ENCODE results near the gene OTOP1.

Gene OTOP1

GRCh38 chr4:4270529-4270928 is 43.8 kb upstream of the OTOP1 start:
- no peak overlapping the region for H3K27ac ChIP-seq (ENCODE audit: low read depth, low read length, poor library complexity, severe bottlenecking)
- no peak overlapping the region for H3K4me3 ChIP-seq (ENCODE audit: low read depth, low read length, poor library complexity, severe bottlenecking)
- H3K36me3 ChIP-seq (ENCODE audit: insufficient read depth, low read length), result peaks cover 61% of the 10 kb centered on the region
- no peaks in the 10 kb centered on the region for H3K79me2 ChIP-seq (ENCODE audit: insufficient read depth, low read length)
- no peaks in the 10 kb centered on the region for H3F3A ChIP-seq (ENCODE audit: insufficient read depth, low read length)
- no peaks in the 10 kb centered on the region for H3K27me3 ChIP-seq (ENCODE audit: insufficient read depth, low read length)
- no peak for TF ChIP-seq CTCF (IDR thresholded peaks at IDR 0.05; ENCODE audit: low read length)
- no peak for TF ChIP-seq EZH2 (IDR thresholded peaks at IDR 0.05; ENCODE audit: borderline replicate concordance, low read length)
- H3K9ac ChIP-seq (ENCODE audit: low read length), result no peak overlapping the region
- H3K9me2 ChIP-seq (ENCODE audit: low read depth, low read length), result no peaks in the 10 kb centered on the region
- H3K4me2 ChIP-seq (ENCODE audit: low read length), result no peak overlapping the region
- H3K4me1 ChIP-seq (ENCODE audit: insufficient read depth, low read length, severe bottlenecking), result no peaks in the 10 kb centered on the region
- no peaks in the 10 kb centered on the region for H3K9me3 ChIP-seq (ENCODE audit: low read length)
- H2AFZ ChIP-seq (ENCODE audit: low read length), result no peak overlapping the region
- H4K20me1 ChIP-seq (ENCODE audit: insufficient read depth, low read length), result no peaks in the 10 kb centered on the region

- no peak overlapping the region for H2AFZ ChIP-seq (ENCODE audit: low read length)
- no peak overlapping the region for H3K4me3 ChIP-seq (ENCODE audit: low read depth, low read length, poor library complexity, severe bottlenecking)
- no peak overlapping the region for H3K4me2 ChIP-seq (ENCODE audit: low read length)
- no peaks in the 10 kb centered on the region for H3K4me1 ChIP-seq (ENCODE audit: insufficient read depth, low read length, severe bottlenecking)
- no peaks in the 10 kb centered on the region for H3K9me2 ChIP-seq (ENCODE audit: low read depth, low read length)
- no peaks in the 10 kb centered on the region for H4K20me1 ChIP-seq (ENCODE audit: insufficient read depth, low read length)
- no peaks in the 10 kb centered on the region for H3K79me2 ChIP-seq (ENCODE audit: insufficient read depth, low read length)
- H3K27ac ChIP-seq (ENCODE audit: low read depth, low read length, poor library complexity, severe bottlenecking), result no peak overlapping the region
- H3F3A ChIP-seq (ENCODE audit: insufficient read depth, low read length), result no peaks in the 10 kb centered on the region
- H3K9me3 ChIP-seq (ENCODE audit: low read length), result no peaks in the 10 kb centered on the region
- TF ChIP-seq EZH2 (IDR thresholded peaks at IDR 0.05; ENCODE audit: borderline replicate concordance, low read length) (no peak), CTCF (IDR thresholded peaks at IDR 0.05; ENCODE audit: low read length) (no peak)
- H3K27me3 ChIP-seq (ENCODE audit: insufficient read depth, low read length), result no peaks in the 10 kb centered on the region
- H3K36me3 ChIP-seq (ENCODE audit: insufficient read depth, low read length), result peaks cover 55% of the 10 kb centered on the region
- no peak overlapping the region for H3K9ac ChIP-seq (ENCODE audit: low read length)
Measured at GRCh38 chr4:4269856-4270255, 43.1 kb upstream of the OTOP1 start.

GRCh38 chr4:4269331-4269731 is 42.6 kb upstream of the OTOP1 start:
- H3K4me3 ChIP-seq (ENCODE audit: low read depth, low read length, poor library complexity, severe bottlenecking), result no peak overlapping the region
- H2AFZ ChIP-seq (ENCODE audit: low read length), result no peak overlapping the region
- no peaks in the 10 kb centered on the region for H3K9me3 ChIP-seq (ENCODE audit: low read length)
- H3K4me2 ChIP-seq (ENCODE audit: low read length), result no peak overlapping the region
- no peak overlapping the region for H3K9ac ChIP-seq (ENCODE audit: low read length)
- no peaks in the 10 kb centered on the region for H3K9me2 ChIP-seq (ENCODE audit: low read depth, low read length)
- no peaks in the 10 kb centered on the region for H3K4me1 ChIP-seq (ENCODE audit: insufficient read depth, low read length, severe bottlenecking)
- no peaks in the 10 kb centered on the region for H3K27me3 ChIP-seq (ENCODE audit: insufficient read depth, low read length)
- H3K27ac ChIP-seq (ENCODE audit: low read depth, low read length, poor library complexity, severe bottlenecking), result no peak overlapping the region
- no peaks in the 10 kb centered on the region for H3K79me2 ChIP-seq (ENCODE audit: insufficient read depth, low read length)
- H3K36me3 ChIP-seq (ENCODE audit: insufficient read depth, low read length), result peaks cover 50% of the 10 kb centered on the region
- no peaks in the 10 kb centered on the region for H4K20me1 ChIP-seq (ENCODE audit: insufficient read depth, low read length)
- no peak for TF ChIP-seq CTCF (IDR thresholded peaks at IDR 0.05; ENCODE audit: low read length)
- TF ChIP-seq EZH2 (IDR thresholded peaks at IDR 0.05; ENCODE audit: borderline replicate concordance, low read length), result no peak
- H3F3A ChIP-seq (ENCODE audit: insufficient read depth, low read length), result no peaks in the 10 kb centered on the region

Data from OCI-LY1 (cell line).